ENCODE measurements around the gene SPATA31A7. TPM values are rescaled to one million over a fixed set of nuclear protein-coding genes. Genes with fewer than 3 reads are reported as not detected.
"Not testable (repeated sequence)": the region's sequence is repeated elsewhere in the genome, so short reads cannot be mapped to it uniquely, and the experiment has no call there.

SPATA31A7 gene
- not detected for total RNA-seq
- under 1 TPM in 1 of 2 donors, not detected in 1; 0.54 TPM for polyA plus RNA-seq (ENCODE audit: insufficient read length in 2 of 2)
- long read RNA-seq, donor 1 = 0 reads
- long read RNA-seq, donor 2 = 0 reads
- long read RNA-seq, donor 3 = 0 reads
- long read RNA-seq, donor 4 = 0 reads

GRCh38 chr9:61189736-61190135, at the start of gene SPATA31A7:
SPATA31A7 (plus strand) TSS chr9:61190036; CDS start chr9:61190065, 29 bp downstream.
- no CpG with 5 or more reads among the region's 7 CpGs for WGBS (ENCODE audit: insufficient coverage)
- H3K27me3 ChIP-seq (ENCODE audit: control insufficient read depth, insufficient read depth, low read length); H3K4me1 ChIP-seq (ENCODE audit: control insufficient read depth, insufficient read depth, low read length); DNase-seq (ENCODE audit: low read depth in 4 of 6, low spot score in 6 of 6); H3K9me3 ChIP-seq (ENCODE audit: control insufficient read depth, insufficient read depth, low read length); H3K4me3 ChIP-seq (ENCODE audit: low read depth, low read length); H3K27ac ChIP-seq (ENCODE audit: low read depth, low read length); H3K36me3 ChIP-seq (ENCODE audit: control insufficient read depth, insufficient read depth, low read length): not testable (repeated sequence)

- H3K36me3 ChIP-seq (ENCODE audit: control insufficient read depth, insufficient read depth, low read length); H3K9me3 ChIP-seq (ENCODE audit: control insufficient read depth, insufficient read depth, low read length); DNase-seq (ENCODE audit: low read depth in 4 of 6, low spot score in 6 of 6); H3K4me1 ChIP-seq (ENCODE audit: control insufficient read depth, insufficient read depth, low read length); H3K27me3 ChIP-seq (ENCODE audit: control insufficient read depth, insufficient read depth, low read length); H3K27ac ChIP-seq (ENCODE audit: low read depth, low read length); H3K4me3 ChIP-seq (ENCODE audit: low read depth, low read length): not testable (repeated sequence)
- WGBS (ENCODE audit: insufficient coverage) = no CpG with 5 or more reads among the region's 4 CpGs
These were observed 36.6 kb downstream of the SPATA31A7 start for GRCh38 chr9:61226438-61226837.

Small RNA genes within 50 kb of the gene (small RNA-seq; reads per million reads assigned to genes)
- gene BX005040.2 (ENCODE audit: low replicate concordance) = not detected
